ENCODE data around the gene CD47. TPM values are rescaled to one million over a fixed set of nuclear protein-coding genes. Genes with fewer than 3 reads are reported as not detected.

Gene CD47
- total and polyA plus RNA-seq, 2 of the 13 experiments (the other 11 are each of a cell fraction or from before 2014, with no cell fraction given) = 3.3 to 6.5 TPM

- Histone ChIP-seq H3K79me2 (ENCODE audit: insufficient read depth, low read length) (no peaks in the 10 kb centered on the region), H3K9ac (ENCODE audit: insufficient read depth, low read depth, low read length) (no peak overlapping the region), H3K27ac (ENCODE audit: extremely low read length, insufficient read depth, low read length) (no peak overlapping the region), H3K27me3 (ENCODE audit: control insufficient read depth in 1 of 2, insufficient read depth in 2 of 2, low read length in 2 of 2) (no peaks in the 10 kb centered on the region), H3K4me3 (replicated peaks in 1 of 3; ENCODE audit: insufficient read depth in 1 of 3, low read depth in 2 of 3, low read length in 3 of 3) (no peak overlapping the region), H3K4me1 (ENCODE audit: insufficient read depth, low read length) (no peaks in the 10 kb centered on the region), H2AFZ (ENCODE audit: low read length) (no peak overlapping the region), H3K9me3 (ENCODE audit: low read length) (no peaks in the 10 kb centered on the region), H3K36me3 (replicated peaks in 1 of 2; ENCODE audit: control insufficient read depth in 1 of 2, insufficient read depth in 2 of 2, low read length in 2 of 2) (no peaks in the 10 kb centered on the region), H4K20me1 (ENCODE audit: insufficient read depth, low read length) (no peaks in the 10 kb centered on the region), H3K4me2 (ENCODE audit: low read depth, low read length) (no peak overlapping the region)
- CTCF ChIA-PET (ENCODE audit: low intra/inter-chr PET ratio, low total read pairs) = no interaction called here
- DNase-seq (ENCODE audit: low spot score) = no peak
- no peak for TF ChIP-seq ZNF574 (CRISPR knock-in tag; IDR thresholded peaks at IDR 0.05)
- TF ChIP-seq, protein P1, sequence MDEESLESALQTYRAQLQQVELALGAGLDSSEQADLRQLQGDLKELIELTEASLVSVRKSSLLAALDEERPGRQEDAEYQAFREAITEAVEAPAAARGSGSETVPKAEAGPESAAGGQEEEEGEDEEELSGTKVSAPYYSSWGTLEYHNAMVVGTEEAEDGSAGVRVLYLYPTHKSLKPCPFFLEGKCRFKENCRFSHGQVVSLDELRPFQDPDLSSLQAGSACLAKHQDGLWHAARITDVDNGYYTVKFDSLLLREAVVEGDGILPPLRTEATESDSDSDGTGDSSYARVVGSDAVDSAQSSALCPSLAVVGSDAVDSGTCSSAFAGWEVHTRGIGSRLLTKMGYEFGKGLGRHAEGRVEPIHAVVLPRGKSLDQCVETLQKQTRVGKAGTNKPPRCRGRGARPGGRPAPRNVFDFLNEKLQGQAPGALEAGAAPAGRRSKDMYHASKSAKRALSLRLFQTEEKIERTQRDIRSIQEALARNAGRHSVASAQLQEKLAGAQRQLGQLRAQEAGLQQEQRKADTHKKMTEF (CRISPR knock-in tag; IDR thresholded peaks at IDR 0.05) = no peak
- TF ChIP-seq ZSCAN31 (CRISPR knock-in tag; IDR thresholded peaks at IDR 0.05; ENCODE audit: low read depth) = no peak
- TF ChIP-seq SRY (CRISPR knock-in tag; IDR thresholded peaks at IDR 0.05) = no peak
- no peak for TF ChIP-seq TARDBP (CRISPR knock-in tag; IDR thresholded peaks at IDR 0.05)
- TF ChIP-seq PHF20 (CRISPR knock-in tag; IDR thresholded peaks at IDR 0.05) = no peak
- TF ChIP-seq NFIC (IDR thresholded peaks at IDR 0.05; ENCODE audit: low read length) = no peak
- TF ChIP-seq ATF2 (CRISPR knock-in tag; IDR thresholded peaks at IDR 0.05) = no peak
- no peak for TF ChIP-seq KLF9 (CRISPR knock-in tag; IDR thresholded peaks at IDR 0.05; ENCODE audit: low read depth)
- TF ChIP-seq SIN3A (IDR thresholded peaks at IDR 0.05; ENCODE audit: borderline replicate concordance, low read depth, low read length) = no peak
- TF ChIP-seq KDM3A (CRISPR knock-in tag; IDR thresholded peaks at IDR 0.05; ENCODE audit: low read depth) = no peak
- TF ChIP-seq, protein P2, sequence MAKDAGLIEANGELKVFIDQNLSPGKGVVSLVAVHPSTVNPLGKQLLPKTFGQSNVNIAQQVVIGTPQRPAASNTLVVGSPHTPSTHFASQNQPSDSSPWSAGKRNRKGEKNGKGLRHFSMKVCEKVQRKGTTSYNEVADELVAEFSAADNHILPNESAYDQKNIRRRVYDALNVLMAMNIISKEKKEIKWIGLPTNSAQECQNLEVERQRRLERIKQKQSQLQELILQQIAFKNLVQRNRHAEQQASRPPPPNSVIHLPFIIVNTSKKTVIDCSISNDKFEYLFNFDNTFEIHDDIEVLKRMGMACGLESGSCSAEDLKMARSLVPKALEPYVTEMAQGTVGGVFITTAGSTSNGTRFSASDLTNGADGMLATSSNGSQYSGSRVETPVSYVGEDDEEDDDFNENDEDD (CRISPR knock-in tag; IDR thresholded peaks at IDR 0.05; ENCODE audit: borderline replicate concordance) = no peak
- TF ChIP-seq MNT (IDR thresholded peaks at IDR 0.05) = no peak
- TF ChIP-seq ZC3H13 (CRISPR knock-in tag; IDR thresholded peaks at IDR 0.05) = no peak
- no peak for TF ChIP-seq ZXDC (CRISPR knock-in tag; IDR thresholded peaks at IDR 0.05)
- FAIRE-seq = no peak
- POLR2A ChIA-PET = no interaction called here
- WGBS (ENCODE audit: low lambda C conversion rate) = 100% methylated on average over 1 of the region's 1 CpG
- no peak for ATAC-seq
- in situ Hi-C loops (cut with HindIII; ENCODE audit: extremely low pct_ligation_motif_present, low pct_unique_long_range_greater_than_20kb) = no loop called here
- intact Hi-C loops (cut with micrococcal nuclease; ENCODE audit: unreplicated experiment) = no loop called here
- no TSS peak for BruUV-seq (replicated peaks)
Observed at GRCh38 chr3:108079043-108079442, 11.8 kb downstream of the CD47 start.
